Measurements from ENCODE around the gene KCTD7. TPM values are rescaled to one million over a fixed set of nuclear protein-coding genes. Genes with fewer than 3 reads are reported as not detected.
"Not testable (repeated sequence)": the region's sequence is repeated elsewhere in the genome, so short reads cannot be mapped to it uniquely, and the experiment has no call there.

KCTD7 gene
- total and polyA plus RNA-seq, 12 donors: 6.7 to 13.6 (median 8.1) TPM

- intact Hi-C loops (cut with DNase I): loop anchor here in 6 of 10 donors (1.0 to 10.0 kb wide), 6 partner anchors 27 to 316 kb away; partner anchors contain the start of genes RABGEF1 (in 1 of the 6), SBDS (in 1 of the 6) and TYW1 (in 1 of the 6)
- DNase-seq (peak; percentile 96 to 97), ATAC-seq (peak; percentile 98 to 99 (median 99))
- Histone ChIP-seq H3K4me1 (peaks cover 0 to 40% (median 18%) of the 10 kb centered on the region in 9 donors), H3K27ac (peak overlapping the region; percentile 74 to 99 (median 94)), H3K4me3 (peak overlapping the region; percentile 65 to 98 (median 86)), H3K9me3 (no peaks in the 10 kb centered on the region), H3K36me3 (peaks cover 0 to 4% (median 0%) of the 10 kb centered on the region in 9 donors), H3K27me3 (no peaks in the 10 kb centered on the region)
- TF ChIP-seq CTCF (IDR thresholded peaks at IDR 0.05): no peak
- WGBS, 2 donors: 3 to 4% methylated on average over 76 to 78 of the region's 78 CpGs
Observed at GRCh38 chr7:66681491-66682349, 53.0 kb downstream of the KCTD7 start.

GRCh38 chr7:66682350-66683093 is 53.8 kb downstream of the KCTD7 start:
- WGBS, 2 donors: 2 to 3% methylated on average over 65 to 66 of the region's 66 CpGs
- peak; percentile 16 to 54 (median 34) for ATAC-seq
- H3K27ac ChIP-seq: peak overlapping the region; percentile 25 to 99 (median 94)
- peak in 1 of 2 donors; percentile 34 for DNase-seq
- no peak for TF ChIP-seq CTCF (IDR thresholded peaks at IDR 0.05)
- intact Hi-C loops (cut with DNase I): loop anchor here in 6 of 10 donors (1.0 to 10.0 kb wide), 6 partner anchors 28 to 315 kb away; partner anchors contain the start of genes RABGEF1 (in 1 of the 6), SBDS (in 1 of the 6) and TYW1 (in 1 of the 6)
- peaks cover 0 to 4% (median 0%) of the 10 kb centered on the region in 9 donors for H3K36me3 ChIP-seq
- H3K4me1 ChIP-seq: peaks cover 0 to 40% (median 18%) of the 10 kb centered on the region in 9 donors
- no peaks in the 10 kb centered on the region for H3K27me3 ChIP-seq
- peak overlapping the region; percentile 65 to 98 (median 86) for H3K4me3 ChIP-seq
- peaks cover 0 to under 1% (median 0%) of the 10 kb centered on the region in 11 donors for H3K9me3 ChIP-seq

- ATAC-seq, H3K9me3 ChIP-seq, DNase-seq, H3K36me3 ChIP-seq, H3K27me3 ChIP-seq: not testable (repeated sequence)
- peak overlapping the region in 4 of 10 donors; percentile 94 to 97 (median 96) for H3K27ac ChIP-seq
- WGBS, 2 donors: 83% methylated on average over 10 of the region's 10 CpGs
- peak overlapping the region in 9 of 10 donors; percentile 66 to 98 (median 91) for H3K4me3 ChIP-seq
- intact Hi-C loops (cut with DNase I): loop anchor here in 6 of 10 donors (2.0 to 10.0 kb wide), 5 partner anchors 28 to 314 kb away; partner anchors contain the start of genes RABGEF1 (in 1 of the 6), SBDS (in 1 of the 6) and TYW1 (in 1 of the 6)
- H3K4me1 ChIP-seq: peaks cover 0 to 40% (median 18%) of the 10 kb centered on the region in 9 donors
Observed at GRCh38 chr7:66683094-66683769, 54.6 kb downstream of the KCTD7 start.

GRCh38 chr7:66683770-66684123 is 55.1 kb downstream of the KCTD7 start:
- Histone ChIP-seq H3K4me1 (peaks cover 0 to 37% (median 18%) of the 10 kb centered on the region in 9 donors), H3K9me3 (peaks cover 0 to 13% (median 0%) of the 10 kb centered on the region in 11 donors), H3K27ac (no peak overlapping the region), H3K27me3 (no peaks in the 10 kb centered on the region), H3K4me3 (no peak overlapping the region), H3K36me3 (peaks cover 0 to 4% (median 0%) of the 10 kb centered on the region in 9 donors)
- ATAC-seq (no peak), DNase-seq (no peak)
- intact Hi-C loops (cut with DNase I): loop anchor here in 6 of 10 donors (2.0 to 10.0 kb wide), 5 partner anchors 29 to 314 kb away; partner anchors contain the start of genes RABGEF1 (in 1 of the 6), SBDS (in 1 of the 6) and TYW1 (in 1 of the 6)
- WGBS, 2 donors: 91 to 96% methylated on average over 9 of the region's 9 CpGs
- TF ChIP-seq CTCF (IDR thresholded peaks at IDR 0.05): no peak

- intact Hi-C loops (cut with DNase I): loop anchor here in 1 of 10 donors (10.0 kb wide), 1 partner anchor 49 kb away; no protein-coding TSS in a partner anchor
- not testable (repeated sequence) for H3K4me3 ChIP-seq, H3K27ac ChIP-seq, DNase-seq, ATAC-seq, H3K27me3 ChIP-seq, H3K36me3 ChIP-seq
- Histone ChIP-seq H3K4me1 (peaks cover 0 to 24% (median 16%) of the 10 kb centered on the region in 9 donors), H3K9me3 (peaks cover 0 to 15% (median 0%) of the 10 kb centered on the region in 11 donors)
- 93 to 94% methylated on average over 4 of the region's 4 CpGs for WGBS, 2 donors
Observed at GRCh38 chr7:66685663-66686062, 57.0 kb downstream of the KCTD7 start.

Measured in heart right ventricle (tissue), 16 donors.